IMR-90 (cell line): ENCODE data around the gene SAG. TPM values are rescaled to one million over a fixed set of nuclear protein-coding genes. Genes with fewer than 3 reads are reported as not detected.
A peak's percentile ranks its signal among the peaks of the same experiment; 100 is the strongest.

Experiments
- ATAC-seq: fragments of 200-7000 bp; cut with Tn5 transposase; 2 replicates; pipeline ENCODE4 v1.9.1; 2020; ENCODE audit warnings: low read depth, mild to moderate bottlenecking, moderate library complexity
- BruUV-seq: library from RNA; stranded (reverse); fragments of 400-500 nt; replicated peaks from 2 replicates; lab custom pipeline; 2021; lab: Mats Ljungman, UMichigan
- CTCF ChIA-PET: fragments of 300-600 bp; formaldehyde crosslinking; extraction: SDS; loops from one replicate; lab custom pipeline; 2021; ENCODE audit warnings: antibody characterized with exemption; lab: Yijun Ruan, JAX
- POLR2A ChIA-PET: fragments of 300-600 bp; sonication (Branson Sonifier 250); formaldehyde crosslinking; loops from one replicate; lab custom pipeline; 2022; ENCODE audit warnings: antibody characterized with exemption; ENCODE audit not compliant: unreplicated experiment; lab: Charles Lee
- DNase-seq: peaks from one replicate; pipeline ENCODE4 v3.0.0; 2013
- H2AFZ ChIP-seq: replicated peaks from 2 replicates; pipeline ENCODE3; 2013; ENCODE audit warnings: low read length, mild to moderate bottlenecking; ENCODE audit not compliant: poor library complexity
- H2AK5ac ChIP-seq: 2 replicates; pipeline ENCODE4 v1.6.1; 2013; ENCODE audit warnings: low read depth, low read length, inconsistent platforms
- H2AK9ac ChIP-seq: replicated peaks from 2 replicates; pipeline ENCODE3; 2013; ENCODE audit warnings: mild to moderate bottlenecking, low read depth, low read length, moderate library complexity; ENCODE audit not compliant: poor library complexity
- H2BK120ac ChIP-seq: 2 replicates; pipeline ENCODE4 v1.6.1; 2013; ENCODE audit warnings: low read depth, low read length, inconsistent platforms
- H2BK15ac ChIP-seq: 3 replicates; pipeline ENCODE4 v1.6.1; 2013; ENCODE audit warnings: low read depth, low read length, inconsistent platforms
- H2BK20ac ChIP-seq: 2 replicates; pipeline ENCODE4 v1.6.1; 2013; ENCODE audit warnings: low read depth, mild to moderate bottlenecking, inconsistent platforms, low read length, moderate library complexity
- H2BK5ac ChIP-seq: 2 replicates; pipeline ENCODE4 v1.6.1; 2013; ENCODE audit warnings: mild to moderate bottlenecking, low read depth, low read length, inconsistent platforms; ENCODE audit not compliant: poor library complexity, severe bottlenecking
- H3K14ac ChIP-seq: replicated peaks from 2 replicates; pipeline ENCODE4 v1.6.1; 2013; ENCODE audit warnings: low read depth, low read length, inconsistent platforms
- H3K18ac ChIP-seq: 2 replicates; pipeline ENCODE4 v1.6.1; 2013; ENCODE audit warnings: low read depth, low read length, control low read depth
- H3K23ac ChIP-seq: 2 replicates; pipeline ENCODE4 v1.6.1; 2013; ENCODE audit warnings: low read depth, low read length, inconsistent platforms
- H3K27ac ChIP-seq: 2 replicates; pipeline ENCODE4 v1.5.1; 2013; ENCODE audit warnings: mild to moderate bottlenecking, control low read depth, low read length; ENCODE audit not compliant: insufficient read depth
- H3K27me3 ChIP-seq: 2 replicates; pipeline ENCODE4 v1.6.1; 2013; ENCODE audit warnings: low read length; ENCODE audit not compliant: control insufficient read depth, insufficient read depth
- H3K36me3 ChIP-seq: 2 replicates; pipeline ENCODE4 v1.6.1; 2013; ENCODE audit warnings: low read length, mixed read lengths; ENCODE audit not compliant: control insufficient read depth, insufficient read depth
- H3K4ac ChIP-seq: 2 replicates; pipeline ENCODE4 v1.6.1; 2013; ENCODE audit warnings: low read depth, low read length, inconsistent platforms
- H3K4me1 ChIP-seq: 2 replicates; pipeline ENCODE4 v1.6.1; 2013; ENCODE audit warnings: low read length, mixed read lengths; ENCODE audit not compliant: control insufficient read depth, insufficient read depth
- H3K4me2 ChIP-seq: 2 replicates; pipeline ENCODE4 v1.6.1; 2013; ENCODE audit warnings: low read depth, mild to moderate bottlenecking, control low read depth, low read length, moderate library complexity
- H3K4me3 ChIP-seq: 2 replicates; pipeline ENCODE4 v1.5.1; 2013; ENCODE audit warnings: low read depth, mild to moderate bottlenecking, control low read depth, low read length, moderate library complexity; ENCODE audit not compliant: insufficient read depth
- H3K56ac ChIP-seq: 2 replicates; pipeline ENCODE4 v1.6.1; 2013; ENCODE audit warnings: low read length, inconsistent platforms; ENCODE audit not compliant: insufficient read depth; ENCODE audit errors: extremely low read depth
- H3K79me1 ChIP-seq, 2 experiments: 2 replicates each; pipeline ENCODE4 v1.6.1; 2013; ENCODE audit warnings: low read length in 2 of 2, inconsistent platforms in 1 of 2, low read depth in 1 of 2
- H3K9ac ChIP-seq: 2 replicates; pipeline ENCODE4 v1.6.1; 2013; ENCODE audit warnings: low read depth, low read length, control low read depth
- H3K9me1 ChIP-seq: 2 replicates; pipeline ENCODE4 v1.6.1; 2013; ENCODE audit warnings: low read length, inconsistent platforms; ENCODE audit not compliant: insufficient read depth
- H3K9me3 ChIP-seq: 2 replicates; pipeline ENCODE4 v1.6.1; 2013; ENCODE audit warnings: low read length; ENCODE audit not compliant: control insufficient read depth, insufficient read depth
- H4K20me1 ChIP-seq: 2 replicates; pipeline ENCODE4 v1.6.1; 2013; ENCODE audit warnings: low read length, inconsistent platforms; ENCODE audit not compliant: insufficient read depth
- H4K5ac ChIP-seq: 2 replicates; pipeline ENCODE4 v1.6.1; 2013; ENCODE audit warnings: mild to moderate bottlenecking, low read depth, low read length, control low read depth
- H4K8ac ChIP-seq, 2 experiments: 2 replicates each; pipeline ENCODE4 v1.6.1; 2013; ENCODE audit warnings: low read depth in 2 of 2, low read length in 2 of 2, control low read depth in 1 of 2, inconsistent platforms in 1 of 2
- H4K91ac ChIP-seq: 2 replicates; pipeline ENCODE4 v1.6.1; 2013; ENCODE audit warnings: low read depth, low read length, inconsistent platforms; ENCODE audit not compliant: insufficient read depth
- BHLHE40 ChIP-seq: fragments of 150-350 bp; IDR thresholded peaks from 2 replicates; pipeline ENCODE4 v1.6.1; 2016; ENCODE audit warnings: mild to moderate bottlenecking, low read depth, low read length
- CEBPB ChIP-seq: IDR thresholded peaks from 2 replicates; pipeline ENCODE4 v1.6.1; 2012; ENCODE audit warnings: low read depth, low read length, improper control_type of control experiment
- CHD1 ChIP-seq: IDR thresholded peaks from 2 replicates; pipeline ENCODE4 v1.6.1; 2012; ENCODE audit warnings: low read depth, low read length, improper control_type of control experiment
- CTCF ChIP-seq: conservative IDR thresholded peaks from 2 replicates; pipeline ENCODE4 v1.5.1; 2012; ENCODE audit warnings: mild to moderate bottlenecking, low read depth, low read length, improper control_type of control experiment
- FOS ChIP-seq: fragments of 150-350 bp; IDR thresholded peaks from 2 replicates; pipeline ENCODE4 v1.6.1; 2016; ENCODE audit warnings: low read depth, low read length
- MAZ ChIP-seq: IDR thresholded peaks from 2 replicates; pipeline ENCODE4 v1.6.1; 2012; ENCODE audit warnings: low read depth, mild to moderate bottlenecking, low read length, improper control_type of control experiment, moderate library complexity, borderline replicate concordance
- MXI1 ChIP-seq: IDR thresholded peaks from 2 replicates; pipeline ENCODE4 v1.6.1; 2012; ENCODE audit warnings: low read depth, mild to moderate bottlenecking, low read length, moderate library complexity, borderline replicate concordance
- NFE2L2 ChIP-seq: fragments of 150-350 bp; IDR thresholded peaks from 2 replicates; pipeline ENCODE4 v1.6.1; 2016; ENCODE audit warnings: low read depth, mild to moderate bottlenecking, low read length
- POLR2A ChIP-seq: IDR thresholded peaks from 2 replicates; pipeline ENCODE4 v1.6.1; 2012; ENCODE audit warnings: mild to moderate bottlenecking, low read depth, low read length
- RAD21 ChIP-seq: IDR thresholded peaks from 2 replicates; pipeline ENCODE4 v1.6.1; 2012; ENCODE audit warnings: low read length, improper control_type of control experiment
- RCOR1 ChIP-seq: IDR thresholded peaks from 2 replicates; pipeline ENCODE4 v1.6.1; 2012; ENCODE audit warnings: mild to moderate bottlenecking, low read length, improper control_type of control experiment; ENCODE audit not compliant: insufficient replicate concordance
- RFX5 ChIP-seq: IDR thresholded peaks from 2 replicates; pipeline ENCODE4 v1.8.0; 2012; ENCODE audit warnings: low read depth, mild to moderate bottlenecking, low read length, moderate library complexity
- USF2 ChIP-seq: fragments of 150-350 bp; IDR thresholded peaks from 2 replicates; pipeline ENCODE4 v1.6.1; 2017; ENCODE audit warnings: mild to moderate bottlenecking, antibody characterized with exemption, low read length, low read depth
- WGBS, 2 experiments: methylation state at CpG; one replicate each; pipeline versions ENCODE4 v1.1.5 to v1.1.7; 2013; ENCODE audit warnings: missing lambda C conversion rate in 2 of 2; ENCODE audit not compliant: insufficient read length in 1 of 2; ENCODE audit errors: extremely low coverage in 2 of 2; 5-methylcytosine and 5-hydroxymethylcytosine counted together
- dilution Hi-C: fragments of 300-500 bp; cut with HindIII; formaldehyde crosslinking; loops from one replicate; pipeline ENCODE4 v1.14.3; 2018; ENCODE audit warnings: low sequenced_read_pairs; ENCODE audit not compliant: unreplicated experiment
- in situ Hi-C: fragments of 300-500 bp; cut with MboI; formaldehyde crosslinking; loops from 3 replicates; pipeline ENCODE4 v1.14.3; 2019; ENCODE audit warnings: low sequenced_read_pairs, inconsistent platforms, mixed read lengths
- intact Hi-C: fragments of 100-400 bp; cut with micrococcal nuclease; formaldehyde crosslinking; loops from 2 replicates; pipeline ENCODE4 v1.10.0; 2022
- polyA plus RNA-seq, 3 experiments: library from polyadenylated mRNA; depleted of rRNA; stranded (reverse); fragments of >200 nt; gene quantifications; 2 replicates each; pipeline ENCODE4 v1.2.3, GENCODE V29; 2012; ENCODE audit warnings: low replicate concordance in 1 of 3
- total RNA-seq: library from RNA; depleted of rRNA; stranded (reverse); fragments of >200 nt; gene quantifications from 2 replicates; pipeline ENCODE4 v1.2.3, GENCODE V29; 2012

The SAG gene
- total and polyA plus RNA-seq, 2 of the 4 experiments (the other 2 are of a cell fraction) = not detected

DNA sequence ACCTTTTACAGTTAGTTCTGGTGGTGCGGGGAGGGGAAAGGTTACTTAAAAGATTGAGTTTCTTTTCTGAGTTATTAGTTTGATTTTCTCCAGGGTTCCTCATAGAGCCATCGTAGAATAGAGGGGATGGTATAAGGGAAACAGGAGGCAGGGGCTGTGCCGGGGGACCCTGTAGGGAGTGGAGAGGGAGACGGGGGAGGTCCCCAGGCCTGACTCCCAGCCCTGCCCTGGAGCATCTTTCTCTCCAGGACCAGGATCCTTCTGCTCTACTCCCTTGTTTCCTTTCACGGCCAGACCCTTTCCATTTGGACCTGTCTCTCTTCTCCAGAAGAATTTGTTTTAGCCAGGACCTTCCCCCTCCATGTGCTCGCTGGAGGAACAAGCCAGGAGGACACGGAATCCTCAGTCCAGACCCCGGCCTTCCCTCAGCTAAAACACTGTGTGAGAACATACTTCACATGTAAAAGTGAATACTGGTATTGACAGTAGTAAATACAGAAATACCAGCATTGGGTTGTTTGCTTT lies 82.0 kb downstream of the SAG start:
- no peak overlapping the region for H3K4me2 ChIP-seq
- 60% methylated on average over 1 of the region's 8 CpGs; no CpG with 5 or more reads in 1 of the 2 experiments for WGBS, 2 experiments
- H4K5ac ChIP-seq = no peak overlapping the region
- no peak overlapping the region for H3K4me3 ChIP-seq
- H3K56ac ChIP-seq = no peak overlapping the region
- ATAC-seq (no peak), DNase-seq (no peak)
- peaks cover 22 to 47% of the 10 kb centered on the region in 2 experiments for H3K79me1 ChIP-seq
- H3K18ac ChIP-seq = no peak overlapping the region
- intact Hi-C loops = no loop called here
- H3K9me1 ChIP-seq = peaks cover 9% of the 10 kb centered on the region
- no peak overlapping the region for H3K9ac ChIP-seq
- no peak overlapping the region for H4K8ac ChIP-seq
- H3K9me3 ChIP-seq = no peaks in the 10 kb centered on the region
- no peak overlapping the region for H3K23ac ChIP-seq
- peaks cover 4% of the 10 kb centered on the region; the same call in 1 of the 2 replicates for H3K36me3 ChIP-seq
- H4K91ac ChIP-seq = no peak overlapping the region
- no peak overlapping the region for H2BK20ac ChIP-seq
- H2AK5ac ChIP-seq = no peak overlapping the region
- no peaks in the 10 kb centered on the region for H3K27me3 ChIP-seq
- H2BK5ac ChIP-seq = no peak overlapping the region
- no peak overlapping the region for H2BK15ac ChIP-seq
- TF ChIP-seq USF2 (no peak), RAD21 (no peak), BHLHE40 (no peak), CHD1 (no peak), MAZ (no peak), CEBPB (no peak), RCOR1 (no peak), MXI1 (no peak), RFX5 (no peak), NFE2L2 (no peak), POLR2A (no peak), FOS (no peak), CTCF (no peak)
- H2AFZ ChIP-seq = no peak overlapping the region
- H4K20me1 ChIP-seq = peaks cover 8% of the 10 kb centered on the region; the same call in 1 of the 2 replicates
- peaks cover 24% of the 10 kb centered on the region for H3K4me1 ChIP-seq
- H3K27ac ChIP-seq = no peak overlapping the region
- POLR2A ChIA-PET = no interaction called here
- no peak overlapping the region for H2BK120ac ChIP-seq
- in situ Hi-C loops = no loop called here
- dilution Hi-C loops = no loop called here
- no peak overlapping the region for H3K4ac ChIP-seq
- BruUV-seq = no TSS peak
- peak overlapping the region; percentile 52 for H2AK9ac ChIP-seq
- CTCF ChIA-PET = no interaction called here
- no peak overlapping the region for H3K14ac ChIP-seq
